ENCODE data around the gene SLFN5.
"Not testable (repeated sequence)": the region's sequence is repeated elsewhere in the genome, so short reads cannot be mapped to it uniquely, and the experiment has no call there.

The SLFN5 gene
- 253 to 488 (median 390) reads per million in 3 donors for total RNA-seq

GRCh38 chr17:35242805-35243560 lies at the start of gene SLFN5:
Gene SLFN5 (plus strand): TSS chr17:35243072. CDS start chr17:35258691, 15,619 bp downstream.
- peak; percentile 90 to 91 (median 90) for DNase-seq
- Histone ChIP-seq H3K4me1 (ENCODE audit: control insufficient read depth, insufficient read depth, low read length, poor library complexity, severe bottlenecking) (peaks cover 32% of the 10 kb centered on the region), H3K27me3 (replicated peaks; ENCODE audit: control insufficient read depth, insufficient read depth, low read length, poor library complexity, severe bottlenecking) (no peaks in the 10 kb centered on the region), H3K36me3 (ENCODE audit: control insufficient read depth, insufficient read depth, low read length) (peaks cover 13% of the 10 kb centered on the region), H3K27ac (ENCODE audit: insufficient read depth, low read length, poor library complexity, severe bottlenecking) (peak within 1 kb of the TSS; percentile 99), H3K4me3 (ENCODE audit: insufficient read depth, low read depth, low read length, poor library complexity, severe bottlenecking) (peak within 1 kb of the TSS; percentile 86), H3K9me3 (ENCODE audit: control insufficient read depth, low read length) (no peaks in the 10 kb centered on the region)

- not testable (repeated sequence) for DNase-seq; H3K9me3 ChIP-seq (ENCODE audit: control insufficient read depth, low read length); H3K4me3 ChIP-seq (ENCODE audit: insufficient read depth, low read depth, low read length, poor library complexity, severe bottlenecking); H3K27ac ChIP-seq (ENCODE audit: insufficient read depth, low read length, poor library complexity, severe bottlenecking); H3K27me3 ChIP-seq (replicated peaks; ENCODE audit: control insufficient read depth, insufficient read depth, low read length, poor library complexity, severe bottlenecking); H3K36me3 ChIP-seq (ENCODE audit: control insufficient read depth, insufficient read depth, low read length); H3K4me1 ChIP-seq (ENCODE audit: control insufficient read depth, insufficient read depth, low read length, poor library complexity, severe bottlenecking)
Observed at GRCh38 chr17:35194001-35194400, 48.9 kb upstream of the SLFN5 start, which contains the start of gene SLC35G3. Gene SLC35G3 (minus strand): TSS chr17:35194393. CDS start chr17:35194307, 86 bp downstream.

- H3K4me3 ChIP-seq (ENCODE audit: insufficient read depth, low read depth, low read length, poor library complexity, severe bottlenecking); H3K27me3 ChIP-seq (replicated peaks; ENCODE audit: control insufficient read depth, insufficient read depth, low read length, poor library complexity, severe bottlenecking); H3K27ac ChIP-seq (ENCODE audit: insufficient read depth, low read length, poor library complexity, severe bottlenecking); DNase-seq; H3K9me3 ChIP-seq (ENCODE audit: control insufficient read depth, low read length); H3K36me3 ChIP-seq (ENCODE audit: control insufficient read depth, insufficient read depth, low read length); H3K4me1 ChIP-seq (ENCODE audit: control insufficient read depth, insufficient read depth, low read length, poor library complexity, severe bottlenecking): not testable (repeated sequence)
Observed at GRCh38 chr17:35195062-35195461, 47.8 kb upstream of the SLFN5 start.

GRCh38 chr17:35202582-35202981 lies 40.3 kb upstream of the SLFN5 start:
- not testable (repeated sequence) for H3K4me3 ChIP-seq (ENCODE audit: insufficient read depth, low read depth, low read length, poor library complexity, severe bottlenecking); H3K27ac ChIP-seq (ENCODE audit: insufficient read depth, low read length, poor library complexity, severe bottlenecking); DNase-seq; H3K9me3 ChIP-seq (ENCODE audit: control insufficient read depth, low read length); H3K4me1 ChIP-seq (ENCODE audit: control insufficient read depth, insufficient read depth, low read length, poor library complexity, severe bottlenecking); H3K36me3 ChIP-seq (ENCODE audit: control insufficient read depth, insufficient read depth, low read length); H3K27me3 ChIP-seq (replicated peaks; ENCODE audit: control insufficient read depth, insufficient read depth, low read length, poor library complexity, severe bottlenecking)

- no peaks in the 10 kb centered on the region for H3K36me3 ChIP-seq (ENCODE audit: control insufficient read depth, insufficient read depth, low read length)
- H3K9me3 ChIP-seq (ENCODE audit: control insufficient read depth, low read length) = no peaks in the 10 kb centered on the region
- H3K4me1 ChIP-seq (ENCODE audit: control insufficient read depth, insufficient read depth, low read length, poor library complexity, severe bottlenecking) = peaks cover 36% of the 10 kb centered on the region
- no peaks in the 10 kb centered on the region for H3K27me3 ChIP-seq (replicated peaks; ENCODE audit: control insufficient read depth, insufficient read depth, low read length, poor library complexity, severe bottlenecking)
- H3K4me3 ChIP-seq (ENCODE audit: insufficient read depth, low read depth, low read length, poor library complexity, severe bottlenecking) = no peak overlapping the region
- DNase-seq = no peak
- H3K27ac ChIP-seq (ENCODE audit: insufficient read depth, low read length, poor library complexity, severe bottlenecking) = no peak overlapping the region
Observed at GRCh38 chr17:35210741-35211140, 32.1 kb upstream of the SLFN5 start.

GRCh38 chr17:35212668-35213067 lies 30.2 kb upstream of the SLFN5 start:
- Histone ChIP-seq H3K27ac (ENCODE audit: insufficient read depth, low read length, poor library complexity, severe bottlenecking) (peak overlapping the region; percentile 68), H3K9me3 (ENCODE audit: control insufficient read depth, low read length) (no peaks in the 10 kb centered on the region), H3K27me3 (replicated peaks; ENCODE audit: control insufficient read depth, insufficient read depth, low read length, poor library complexity, severe bottlenecking) (no peaks in the 10 kb centered on the region), H3K4me3 (ENCODE audit: insufficient read depth, low read depth, low read length, poor library complexity, severe bottlenecking) (no peak overlapping the region), H3K4me1 (ENCODE audit: control insufficient read depth, insufficient read depth, low read length, poor library complexity, severe bottlenecking) (peaks cover 47% of the 10 kb centered on the region), H3K36me3 (ENCODE audit: control insufficient read depth, insufficient read depth, low read length) (no peaks in the 10 kb centered on the region)
- no peak for DNase-seq

- H3K36me3 ChIP-seq (ENCODE audit: control insufficient read depth, insufficient read depth, low read length) = no peaks in the 10 kb centered on the region
- peak overlapping the region; percentile 26 for H3K4me3 ChIP-seq (ENCODE audit: insufficient read depth, low read depth, low read length, poor library complexity, severe bottlenecking)
- H3K27me3 ChIP-seq (replicated peaks; ENCODE audit: control insufficient read depth, insufficient read depth, low read length, poor library complexity, severe bottlenecking) = no peaks in the 10 kb centered on the region
- no peak for DNase-seq
- peaks cover 47% of the 10 kb centered on the region for H3K4me1 ChIP-seq (ENCODE audit: control insufficient read depth, insufficient read depth, low read length, poor library complexity, severe bottlenecking)
- peak overlapping the region; percentile 68 for H3K27ac ChIP-seq (ENCODE audit: insufficient read depth, low read length, poor library complexity, severe bottlenecking)
- no peaks in the 10 kb centered on the region for H3K9me3 ChIP-seq (ENCODE audit: control insufficient read depth, low read length)
Observed at GRCh38 chr17:35213412-35213940, 29.4 kb upstream of the SLFN5 start.

- Histone ChIP-seq H3K9me3 (ENCODE audit: control insufficient read depth, low read length) (no peaks in the 10 kb centered on the region), H3K4me3 (ENCODE audit: insufficient read depth, low read depth, low read length, poor library complexity, severe bottlenecking) (peak overlapping the region; percentile 27), H3K27ac (ENCODE audit: insufficient read depth, low read length, poor library complexity, severe bottlenecking) (peak overlapping the region; percentile 89), H3K4me1 (ENCODE audit: control insufficient read depth, insufficient read depth, low read length, poor library complexity, severe bottlenecking) (peaks cover 53% of the 10 kb centered on the region), H3K36me3 (ENCODE audit: control insufficient read depth, insufficient read depth, low read length) (no peaks in the 10 kb centered on the region), H3K27me3 (replicated peaks; ENCODE audit: control insufficient read depth, insufficient read depth, low read length, poor library complexity, severe bottlenecking) (no peaks in the 10 kb centered on the region)
- DNase-seq = peak; percentile 13 to 46 (median 30)
Observed at GRCh38 chr17:35214192-35214591, 28.7 kb upstream of the SLFN5 start.

- H3K9me3 ChIP-seq (ENCODE audit: control insufficient read depth, low read length) = no peaks in the 10 kb centered on the region
- DNase-seq = peak in 1 of 3 donors; percentile 30
- peaks cover 58% of the 10 kb centered on the region for H3K4me1 ChIP-seq (ENCODE audit: control insufficient read depth, insufficient read depth, low read length, poor library complexity, severe bottlenecking)
- peak overlapping the region; percentile 27 for H3K4me3 ChIP-seq (ENCODE audit: insufficient read depth, low read depth, low read length, poor library complexity, severe bottlenecking)
- H3K36me3 ChIP-seq (ENCODE audit: control insufficient read depth, insufficient read depth, low read length) = no peaks in the 10 kb centered on the region
- H3K27ac ChIP-seq (ENCODE audit: insufficient read depth, low read length, poor library complexity, severe bottlenecking) = peak overlapping the region; percentile 89
- H3K27me3 ChIP-seq (replicated peaks; ENCODE audit: control insufficient read depth, insufficient read depth, low read length, poor library complexity, severe bottlenecking) = no peaks in the 10 kb centered on the region
Observed at GRCh38 chr17:35214631-35215273, 28.1 kb upstream of the SLFN5 start.

GRCh38 chr17:35217107-35217506 lies 25.8 kb upstream of the SLFN5 start:
- Histone ChIP-seq H3K36me3 (ENCODE audit: control insufficient read depth, insufficient read depth, low read length) (no peaks in the 10 kb centered on the region), H3K9me3 (ENCODE audit: control insufficient read depth, low read length) (no peaks in the 10 kb centered on the region), H3K4me1 (ENCODE audit: control insufficient read depth, insufficient read depth, low read length, poor library complexity, severe bottlenecking) (peaks cover 66% of the 10 kb centered on the region), H3K4me3 (ENCODE audit: insufficient read depth, low read depth, low read length, poor library complexity, severe bottlenecking) (no peak overlapping the region), H3K27me3 (replicated peaks; ENCODE audit: control insufficient read depth, insufficient read depth, low read length, poor library complexity, severe bottlenecking) (no peaks in the 10 kb centered on the region), H3K27ac (ENCODE audit: insufficient read depth, low read length, poor library complexity, severe bottlenecking) (peak overlapping the region; percentile 89)
- DNase-seq = no peak

Measured in effector memory CD4-positive, alpha-beta T cell (primary cell).